Measurements from ENCODE around the gene TECTA.

The TECTA gene

GRCh38 chr11:121129362-121130340, 28.6 kb downstream of the TECTA start:
- DNase-seq (ENCODE audit: low read depth in 1 of 2, low spot score in 1 of 2): no peak

DNA sequence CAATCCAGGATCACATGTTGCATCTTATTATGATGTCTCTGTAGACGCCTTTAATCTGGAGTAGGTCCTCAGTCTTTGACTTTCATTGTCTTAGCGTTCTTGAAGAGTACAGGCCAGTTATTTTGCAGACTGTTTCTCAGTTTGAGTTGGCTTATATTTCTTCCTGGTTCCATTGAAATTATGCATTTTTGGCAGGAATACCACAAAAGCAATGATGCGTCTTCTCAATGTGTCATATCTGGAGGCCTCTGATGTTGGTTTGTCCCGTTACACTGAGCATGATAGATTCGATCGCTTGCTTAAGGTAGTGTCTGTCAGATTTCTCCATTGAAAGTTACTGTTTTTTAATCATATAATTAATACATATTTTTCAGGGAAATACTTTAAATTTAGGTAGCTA, 30.6 kb downstream of the TECTA start:
- no peak for DNase-seq (ENCODE audit: low read depth in 1 of 2, low spot score in 1 of 2)

DNA sequence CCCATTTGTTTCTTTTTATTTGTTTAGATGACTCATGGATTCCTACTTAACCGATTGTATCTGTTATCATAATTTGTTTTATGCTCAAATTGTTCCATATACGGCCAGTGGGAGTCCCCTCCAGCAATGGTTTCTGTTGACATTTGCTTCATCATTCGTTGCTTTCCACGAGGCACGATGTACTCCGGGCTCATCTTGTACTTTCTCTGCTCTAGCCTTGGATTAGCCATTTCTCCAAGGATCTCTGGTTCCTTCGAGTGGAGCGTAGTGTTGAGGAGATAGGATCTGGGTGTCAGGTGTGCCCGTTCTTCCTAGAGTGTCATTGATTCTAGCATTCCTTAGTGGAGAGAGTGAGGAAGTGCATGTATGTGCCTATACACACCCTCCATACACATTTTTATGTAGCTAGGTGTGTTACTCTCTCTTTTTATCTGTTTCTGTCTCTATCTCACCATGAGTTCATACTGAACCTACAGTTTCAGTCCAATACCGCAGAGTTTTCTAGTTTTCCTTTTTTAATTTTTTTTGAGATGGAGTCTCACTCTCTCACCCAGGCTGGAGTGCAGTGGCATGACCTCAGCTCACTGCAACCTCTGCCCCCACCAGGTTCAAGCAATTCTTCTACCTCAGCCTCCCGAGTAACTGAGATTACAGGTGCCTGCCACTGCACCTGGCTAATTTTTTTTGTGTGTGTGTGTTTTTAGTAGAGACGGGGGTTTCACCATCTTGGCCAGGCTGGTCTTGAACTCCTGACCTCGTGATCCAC, 31.4 kb downstream of the TECTA start:
- DNase-seq (ENCODE audit: low read depth in 1 of 2, low spot score in 1 of 2): no peak

DNA sequence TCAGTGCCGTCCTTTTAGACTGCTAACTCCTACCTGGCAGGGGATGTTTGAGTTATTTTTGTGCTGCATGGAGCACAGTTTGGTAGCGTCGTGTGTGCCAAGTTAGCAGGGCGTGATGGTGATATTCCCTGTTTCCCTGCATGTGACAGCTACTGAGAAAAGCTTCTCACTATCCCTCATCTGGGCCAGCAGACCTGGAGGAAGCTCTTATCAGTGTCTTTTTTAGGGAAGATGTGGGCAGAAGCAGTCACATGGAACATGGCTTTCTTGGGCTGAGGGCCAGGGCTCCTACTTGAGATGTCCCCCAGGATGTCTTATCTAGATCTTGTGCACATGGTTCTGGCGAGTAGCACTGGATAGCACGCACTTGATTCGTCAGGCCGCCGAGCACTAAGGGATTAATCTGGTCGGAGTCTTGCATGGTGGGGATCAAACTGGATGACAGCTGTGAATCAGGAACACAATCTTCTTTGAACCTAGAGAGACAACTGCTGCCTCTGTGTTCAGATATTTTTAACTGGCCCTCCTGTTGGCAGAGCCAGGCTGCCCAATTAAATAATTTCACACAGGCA, 33.8 kb downstream of the TECTA start:
- no peak for DNase-seq (ENCODE audit: low read depth in 1 of 2, low spot score in 1 of 2)

- DNase-seq (ENCODE audit: low read depth in 1 of 2, low spot score in 1 of 2): no peak
Observed at GRCh38 chr11:121137005-121137404, 36.0 kb downstream of the TECTA start.

DNA sequence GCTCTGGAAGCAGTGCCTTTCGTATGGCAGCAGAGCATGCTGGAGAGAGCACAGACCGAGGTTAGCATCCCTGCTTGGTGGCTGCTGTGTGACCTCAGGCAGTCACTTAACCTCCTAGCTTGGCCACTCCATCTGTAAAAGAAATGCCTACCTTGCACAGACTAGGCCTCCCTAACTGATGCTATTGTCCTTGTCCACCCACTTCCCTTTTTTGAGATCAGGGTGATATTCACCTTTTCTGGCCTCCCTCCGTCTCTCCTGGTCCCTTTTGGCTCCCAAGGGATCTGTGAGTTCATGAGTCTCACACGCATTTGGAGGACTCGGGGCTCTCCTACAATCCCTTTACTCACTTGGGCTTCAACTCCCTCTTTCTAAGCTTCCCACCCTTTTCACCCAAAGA, 37.2 kb downstream of the TECTA start:
- DNase-seq (ENCODE audit: low read depth in 1 of 2, low spot score in 1 of 2): no peak

GRCh38 chr11:121140369-121140768, 39.3 kb downstream of the TECTA start:
- DNase-seq (ENCODE audit: low read depth in 1 of 2, low spot score in 1 of 2): no peak

DNA sequence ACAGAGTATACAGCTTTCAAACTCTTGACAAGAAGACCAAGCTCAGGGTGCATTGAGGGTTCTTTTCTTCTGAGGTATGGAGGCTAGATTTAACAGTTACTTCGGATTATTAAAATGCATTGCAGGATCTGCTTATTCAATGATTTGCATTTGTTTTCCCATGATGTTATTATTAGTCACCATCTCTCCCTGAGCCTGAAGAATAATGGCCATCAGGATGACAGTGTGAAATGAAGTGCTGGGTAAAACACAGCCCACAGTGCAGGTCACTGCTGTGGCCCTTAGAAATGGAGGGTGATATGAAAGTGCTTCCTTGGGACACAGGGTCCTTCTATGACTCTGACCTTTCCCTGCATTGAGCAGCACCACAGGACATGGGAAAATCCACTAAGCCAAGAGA, 40.0 kb downstream of the TECTA start:
- DNase-seq (ENCODE audit: low read depth in 1 of 2, low spot score in 1 of 2): no peak

DNA sequence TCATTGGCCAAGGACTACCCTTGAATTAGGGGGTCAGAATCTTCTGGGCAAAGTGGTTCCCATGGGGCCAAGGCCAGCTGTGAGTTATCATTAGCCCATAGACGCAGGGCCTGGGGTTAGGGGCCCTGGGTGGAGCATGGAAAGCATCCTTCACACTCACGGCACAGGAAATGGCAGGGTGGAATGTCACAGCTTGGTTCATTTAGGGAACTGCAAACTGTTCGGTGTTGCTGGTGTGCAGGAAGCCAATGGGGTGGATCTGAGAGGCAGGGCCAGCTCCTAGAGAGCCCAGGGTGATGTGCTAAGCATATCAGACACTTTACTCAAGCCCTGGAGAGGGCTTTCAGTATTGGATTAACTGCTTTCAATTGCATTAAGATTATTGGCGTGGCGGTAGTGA, 42.9 kb downstream of the TECTA start:
- no peak for DNase-seq (ENCODE audit: low read depth in 1 of 2, low spot score in 1 of 2)

GRCh38 chr11:121144723-121145122, 43.7 kb downstream of the TECTA start:
- DNase-seq (ENCODE audit: low read depth in 1 of 2, low spot score in 1 of 2): no peak

DNA sequence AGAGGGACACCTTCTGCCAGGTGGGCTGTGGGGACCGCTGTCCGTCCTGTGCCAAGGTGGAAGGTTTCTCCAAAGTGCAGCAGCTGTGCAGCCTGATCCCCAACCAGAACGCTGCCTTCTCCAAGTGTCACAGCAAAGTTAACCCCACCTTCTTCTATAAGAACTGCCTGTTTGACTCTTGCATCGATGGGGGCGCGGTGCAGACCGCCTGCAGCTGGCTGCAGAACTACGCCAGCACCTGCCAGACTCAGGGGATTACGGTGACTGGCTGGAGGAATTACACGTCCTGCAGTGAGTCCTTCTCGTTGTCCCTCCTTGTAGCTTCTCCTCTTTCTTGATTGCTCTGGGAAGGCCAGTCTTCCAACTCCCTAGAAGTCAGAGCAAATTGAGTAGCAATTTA, 44.8 kb downstream of the TECTA start:
- DNase-seq (ENCODE audit: low read depth in 1 of 2, low spot score in 1 of 2): no peak

DNA sequence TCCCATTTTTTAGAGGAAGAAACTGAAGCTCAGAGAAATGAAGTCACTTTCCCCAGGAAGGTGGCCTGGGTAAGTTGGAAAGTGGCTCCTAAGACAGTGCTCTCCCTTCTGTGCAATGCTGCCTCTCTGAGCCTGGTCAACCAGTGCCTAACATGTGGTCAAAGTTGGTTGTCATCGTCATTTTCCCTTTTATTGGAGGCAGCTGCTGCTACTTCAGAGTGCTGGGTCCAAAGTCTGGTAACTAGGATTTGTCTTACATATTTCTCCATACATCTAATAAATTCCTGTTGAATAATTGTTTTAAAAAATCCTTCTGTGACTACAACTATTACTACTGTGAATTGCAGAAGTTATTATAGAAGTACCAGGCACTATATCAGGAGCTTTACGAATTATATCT, 48.1 kb downstream of the TECTA start:
- no peak for DNase-seq (ENCODE audit: low read depth in 1 of 2, low spot score in 1 of 2)

- no peak for DNase-seq (ENCODE audit: low read depth in 1 of 2, low spot score in 1 of 2)
Observed at GRCh38 chr11:121151207-121151688, 50.2 kb downstream of the TECTA start.

- DNase-seq (ENCODE audit: low read depth in 1 of 2, low spot score in 1 of 2): no peak
Observed at GRCh38 chr11:121152764-121153163, 51.7 kb downstream of the TECTA start.

- no peak for DNase-seq (ENCODE audit: low read depth in 1 of 2, low spot score in 1 of 2)
Observed at GRCh38 chr11:121153472-121153871, 52.4 kb downstream of the TECTA start.

GRCh38 chr11:121154486-121155314, 53.7 kb downstream of the TECTA start:
- no peak for DNase-seq (ENCODE audit: low read depth in 1 of 2, low spot score in 1 of 2)

DNA sequence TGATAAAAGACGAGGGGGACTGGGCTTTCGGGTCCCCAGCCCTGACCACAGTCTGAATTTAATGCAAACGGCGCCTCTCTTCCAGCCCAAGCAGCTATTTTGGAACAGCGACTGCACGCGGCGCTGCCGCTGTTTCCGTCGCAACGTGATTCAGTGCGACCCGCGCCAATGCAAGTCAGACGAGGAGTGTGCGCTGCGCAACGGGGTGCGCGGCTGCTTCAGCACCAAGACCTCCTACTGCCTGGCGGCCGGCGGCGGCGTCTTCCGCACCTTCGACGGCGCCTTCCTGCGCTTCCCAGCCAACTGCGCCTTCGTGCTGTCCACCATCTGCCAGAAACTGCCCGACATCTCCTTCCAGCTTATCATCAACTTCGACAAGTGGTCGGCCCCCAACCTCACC, 56.7 kb downstream of the TECTA start:
- no peak for DNase-seq (ENCODE audit: low read depth in 1 of 2, low spot score in 1 of 2)

DNA sequence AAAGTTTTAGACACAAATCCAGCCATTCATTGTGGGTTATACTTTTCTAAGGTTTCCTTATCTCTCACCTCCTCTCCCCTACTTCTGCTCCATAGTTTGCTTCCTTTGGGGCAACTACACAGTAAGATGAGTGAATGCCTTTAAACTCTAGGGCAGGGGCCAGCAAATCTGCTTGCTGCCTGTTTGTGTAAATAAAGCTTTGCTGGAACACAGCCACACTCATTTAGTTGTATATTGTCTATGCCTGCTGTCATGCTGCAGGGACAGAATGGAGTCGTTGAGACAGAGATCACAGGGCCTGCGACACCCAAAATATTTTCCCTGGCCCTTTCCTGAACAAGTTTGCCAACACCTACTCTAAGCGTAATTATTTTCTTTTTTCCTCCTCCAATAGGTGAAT, 58.7 kb downstream of the TECTA start:
- no peak for DNase-seq (ENCODE audit: low read depth in 1 of 2, low spot score in 1 of 2)

- no peak for DNase-seq (ENCODE audit: low read depth in 1 of 2, low spot score in 1 of 2)
Observed at GRCh38 chr11:121161349-121161917, 60.4 kb downstream of the TECTA start.

DNA sequence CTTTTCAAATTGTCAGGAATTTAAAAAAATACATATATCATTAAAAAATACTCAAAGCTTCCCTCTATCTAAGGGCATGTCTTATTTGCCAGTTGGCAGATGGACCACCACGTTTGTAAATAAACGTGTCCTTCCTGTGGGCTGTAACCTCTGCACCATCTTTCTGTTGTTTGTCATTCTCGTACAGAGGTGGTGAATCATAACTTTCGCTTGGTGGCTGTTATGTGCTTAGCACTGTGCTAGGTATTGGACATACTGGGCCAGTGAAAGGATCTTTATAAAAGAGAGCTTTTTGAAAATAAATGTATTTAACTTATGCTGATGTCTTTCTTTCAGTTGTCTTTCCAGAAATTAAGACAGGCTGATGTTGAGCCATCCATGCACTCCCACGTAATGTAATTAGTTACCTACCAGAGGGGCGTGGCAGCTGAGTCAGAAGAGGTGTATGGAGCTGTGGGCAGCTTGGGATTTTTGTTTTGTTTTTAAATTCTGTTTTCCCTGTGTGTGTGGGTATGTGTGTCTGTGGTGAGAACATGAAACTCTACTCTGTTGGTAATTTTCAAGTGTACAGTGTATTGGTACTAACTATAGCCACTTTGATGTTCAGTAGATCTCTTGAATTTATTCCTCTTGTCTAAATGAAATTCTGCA, 62.7 kb downstream of the TECTA start:
- no peak for DNase-seq (ENCODE audit: low read depth in 1 of 2, low spot score in 1 of 2)
